Measurements from ENCODE around the gene CPE.

GRCh38 chr4:165385126-165385525 is 6.3 kb downstream of the CPE start:
- TF ChIP-seq, protein P1, sequence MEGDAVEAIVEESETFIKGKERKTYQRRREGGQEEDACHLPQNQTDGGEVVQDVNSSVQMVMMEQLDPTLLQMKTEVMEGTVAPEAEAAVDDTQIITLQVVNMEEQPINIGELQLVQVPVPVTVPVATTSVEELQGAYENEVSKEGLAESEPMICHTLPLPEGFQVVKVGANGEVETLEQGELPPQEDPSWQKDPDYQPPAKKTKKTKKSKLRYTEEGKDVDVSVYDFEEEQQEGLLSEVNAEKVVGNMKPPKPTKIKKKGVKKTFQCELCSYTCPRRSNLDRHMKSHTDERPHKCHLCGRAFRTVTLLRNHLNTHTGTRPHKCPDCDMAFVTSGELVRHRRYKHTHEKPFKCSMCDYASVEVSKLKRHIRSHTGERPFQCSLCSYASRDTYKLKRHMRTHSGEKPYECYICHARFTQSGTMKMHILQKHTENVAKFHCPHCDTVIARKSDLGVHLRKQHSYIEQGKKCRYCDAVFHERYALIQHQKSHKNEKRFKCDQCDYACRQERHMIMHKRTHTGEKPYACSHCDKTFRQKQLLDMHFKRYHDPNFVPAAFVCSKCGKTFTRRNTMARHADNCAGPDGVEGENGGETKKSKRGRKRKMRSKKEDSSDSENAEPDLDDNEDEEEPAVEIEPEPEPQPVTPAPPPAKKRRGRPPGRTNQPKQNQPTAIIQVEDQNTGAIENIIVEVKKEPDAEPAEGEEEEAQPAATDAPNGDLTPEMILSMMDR (IDR thresholded peaks at IDR 0.05; ENCODE audit: low read length), result no peak
- TF ChIP-seq EZH2 (optimal IDR thresholded peaks at IDR 0.05; ENCODE audit: low read depth, low read length) (no peak), EZH2phosphoT487 (IDR thresholded peaks at IDR 0.05; ENCODE audit: low read length) (no peak)
